ENCODE results near the gene RPS6KL1.

Gene RPS6KL1

GRCh38 chr14:74917178-74917543 is 5.9 kb downstream of the RPS6KL1 start:
- ChIA-PET CTCF (interaction anchor here (0.6 to 2.7 kb wide), 4 partner anchors 11 to 171 kb away, joined by 4 to 14 read pairs (median 5); no protein-coding TSS in a partner anchor), POLR2A (no interaction called here)
- H3K4me1 ChIP-seq (ENCODE audit: control insufficient read depth, insufficient read depth, low read length), result no peaks in the 10 kb centered on the region
- no peak overlapping the region for H3K4me3 ChIP-seq (ENCODE audit: low read depth, low read length)
- H3K27ac ChIP-seq (ENCODE audit: extremely low read depth, low read depth, low read length), result no peak overlapping the region
- TF ChIP-seq ZNF670 (tag by site-specific recombination; IDR thresholded peaks at IDR 0.05; ENCODE audit: low read depth) (no peak), OSR2 (tag by site-specific recombination; IDR thresholded peaks at IDR 0.05) (no peak), KLF17 (tag by site-specific recombination; IDR thresholded peaks at IDR 0.05) (no peak), ZNF146 (tag by site-specific recombination; IDR thresholded peaks at IDR 0.05) (no peak), ZNF514 (tag by site-specific recombination; IDR thresholded peaks at IDR 0.05) (no peak), ZEB2 (tag by site-specific recombination; IDR thresholded peaks at IDR 0.05) (no peak), ZNF654 (tag by site-specific recombination; IDR thresholded peaks at IDR 0.05; ENCODE audit: low read depth) (no peak), ZBTB49 (tag by site-specific recombination; IDR thresholded peaks at IDR 0.05; ENCODE audit: low read depth) (no peak)
- H3K36me3 ChIP-seq (ENCODE audit: control insufficient read depth in 2 of 2, insufficient read depth in 1 of 2, low read length in 2 of 2), result peaks cover 0 to 8% of the 10 kb centered on the region in 2 experiments; a peak in 1 of 3 replicates
- H3K9me3 ChIP-seq (ENCODE audit: control insufficient read depth, insufficient read depth, low read depth, low read length), result no peaks in the 10 kb centered on the region

GRCh38 chr14:74915826-74916225 is 7.2 kb downstream of the RPS6KL1 start:
- H3K27ac ChIP-seq (ENCODE audit: extremely low read depth, low read depth, low read length), result no peak overlapping the region
- peaks cover 0 to 8% of the 10 kb centered on the region in 2 experiments; a peak in 2 of 3 replicates for H3K36me3 ChIP-seq (ENCODE audit: control insufficient read depth in 2 of 2, insufficient read depth in 1 of 2, low read length in 2 of 2)
- CTCF ChIA-PET, result interaction anchor here (0.6 to 1.6 kb wide), 2 partner anchors 55 to 172 kb away, joined by 3 read pairs; no protein-coding TSS in a partner anchor
- no peaks in the 10 kb centered on the region for H3K9me3 ChIP-seq (ENCODE audit: control insufficient read depth, insufficient read depth, low read depth, low read length)
- TF ChIP-seq SP7 (tag by site-specific recombination; IDR thresholded peaks at IDR 0.05) (no peak), HIC1 (tag by site-specific recombination; IDR thresholded peaks at IDR 0.05) (0 out of 2 replicates have a peak, but pooled peaks have one; percentile 24), ZNF544 (tag by site-specific recombination; IDR thresholded peaks at IDR 0.05) (0 out of 2 replicates have a peak, but pooled peaks have one; percentile 32)
- H3K4me1 ChIP-seq (ENCODE audit: control insufficient read depth, insufficient read depth, low read length), result no peaks in the 10 kb centered on the region
- no peak overlapping the region for H3K4me3 ChIP-seq (ENCODE audit: low read depth, low read length)
- POLR2A ChIA-PET, result no interaction called here

GRCh38 chr14:74915426-74915825 is 7.6 kb downstream of the RPS6KL1 start:
- Histone ChIP-seq H3K27ac (ENCODE audit: extremely low read depth, low read depth, low read length) (no peak overlapping the region), H3K4me3 (ENCODE audit: low read depth, low read length) (no peak overlapping the region), H3K9me3 (ENCODE audit: control insufficient read depth, insufficient read depth, low read depth, low read length) (no peaks in the 10 kb centered on the region), H3K36me3 (ENCODE audit: control insufficient read depth in 2 of 2, insufficient read depth in 1 of 2, low read length in 2 of 2) (peaks cover 0 to 8% of the 10 kb centered on the region in 2 experiments; a peak in 2 of 3 replicates), H3K4me1 (ENCODE audit: control insufficient read depth, insufficient read depth, low read length) (no peaks in the 10 kb centered on the region)
- ChIA-PET POLR2A (no interaction called here), CTCF (interaction anchor here (1.0 to 1.6 kb wide), 3 partner anchors 10 to 54 kb away, joined by 3 to 4 read pairs (median 3); no protein-coding TSS in a partner anchor)
- TF ChIP-seq HIC1 (tag by site-specific recombination; IDR thresholded peaks at IDR 0.05) (no peak), ZNF629 (tag by site-specific recombination; IDR thresholded peaks at IDR 0.05) (no peak), ZNF132 (tag by site-specific recombination; IDR thresholded peaks at IDR 0.05; ENCODE audit: borderline replicate concordance) (no peak), ZNF560 (tag by site-specific recombination; IDR thresholded peaks at IDR 0.05; ENCODE audit: borderline replicate concordance) (no peak), MZF1 (tag by site-specific recombination; IDR thresholded peaks at IDR 0.05; ENCODE audit: borderline replicate concordance) (no peak), ZNF214 (tag by site-specific recombination; IDR thresholded peaks at IDR 0.05; ENCODE audit: borderline replicate concordance) (no peak), KLF10 (tag by site-specific recombination; IDR thresholded peaks at IDR 0.05) (no peak), ZBTB10 (tag by site-specific recombination; IDR thresholded peaks at IDR 0.05) (no peak), ZNF677 (tag by site-specific recombination; IDR thresholded peaks at IDR 0.05) (no peak)
